Activated naive CD8-positive, alpha-beta T cell treated with anti-CD3 and anti-CD28 coated beads, Interleukin-2, amount 50 U/mL, for 24 hours (primary cell): ENCODE data around the gene MAP10.

ENCODE experiments used
- ATAC-seq: fragments of 150-1000 bp; cut with Tn5 transposase; one replicate; pipeline ENCODE4 v1.10.0; 2021
- DNase-seq: peaks from one replicate; pipeline ENCODE4 v3.0.0; 2021
- H3K27ac Mint-ChIP-seq: one replicate; pipeline ENCODE4 v1.8.0; 2021; ENCODE audit warnings: mild to moderate bottlenecking, mixed read lengths
- H3K27me3 Mint-ChIP-seq: one replicate; pipeline ENCODE4 v1.8.0; 2021; ENCODE audit warnings: mixed read lengths
- H3K36me3 Mint-ChIP-seq: one replicate; pipeline ENCODE4 v1.8.0; 2021; ENCODE audit warnings: low read depth, mixed read lengths
- H3K4me1 Mint-ChIP-seq: one replicate; pipeline ENCODE4 v1.8.0; 2021; ENCODE audit warnings: mixed read lengths
- H3K4me3 Mint-ChIP-seq: one replicate; pipeline ENCODE4 v1.8.0; 2021; ENCODE audit warnings: mild to moderate bottlenecking, moderate library complexity, mixed read lengths
- H3K9me3 Mint-ChIP-seq: one replicate; pipeline ENCODE4 v1.8.0; 2021; ENCODE audit warnings: mixed read lengths

The MAP10 gene

GRCh38 chr1:232818040-232818439 lies 12.8 kb downstream of the MAP10 start:
- DNase-seq (no peak), ATAC-seq (no peak)
- peaks cover 7% of the 10 kb centered on the region for H3K9me3 Mint-ChIP-seq
- H3K4me3 Mint-ChIP-seq: no peak overlapping the region
- H3K36me3 Mint-ChIP-seq: no peaks in the 10 kb centered on the region
- H3K27ac Mint-ChIP-seq: no peak overlapping the region
- H3K4me1 Mint-ChIP-seq: no peaks in the 10 kb centered on the region
- H3K27me3 Mint-ChIP-seq: no peaks in the 10 kb centered on the region

- no peaks in the 10 kb centered on the region for H3K27me3 Mint-ChIP-seq
- H3K36me3 Mint-ChIP-seq: no peaks in the 10 kb centered on the region
- no peak overlapping the region for H3K27ac Mint-ChIP-seq
- H3K4me3 Mint-ChIP-seq: no peak overlapping the region
- no peaks in the 10 kb centered on the region for H3K4me1 Mint-ChIP-seq
- DNase-seq (no peak), ATAC-seq (no peak)
- H3K9me3 Mint-ChIP-seq: no peaks in the 10 kb centered on the region
Measured at GRCh38 chr1:232820431-232820830, 15.2 kb downstream of the MAP10 start.

GRCh38 chr1:232822530-232822929 lies 17.3 kb downstream of the MAP10 start:
- no peak overlapping the region for H3K27ac Mint-ChIP-seq
- no peaks in the 10 kb centered on the region for H3K27me3 Mint-ChIP-seq
- DNase-seq (no peak), ATAC-seq (no peak)
- no peaks in the 10 kb centered on the region for H3K4me1 Mint-ChIP-seq
- no peaks in the 10 kb centered on the region for H3K36me3 Mint-ChIP-seq
- no peak overlapping the region for H3K4me3 Mint-ChIP-seq
- no peaks in the 10 kb centered on the region for H3K9me3 Mint-ChIP-seq

- ATAC-seq (no peak), DNase-seq (no peak)
- Mint-ChIP-seq H3K4me1 (no peaks in the 10 kb centered on the region), H3K27ac (no peak overlapping the region), H3K4me3 (no peak overlapping the region), H3K36me3 (no peaks in the 10 kb centered on the region), H3K9me3 (no peaks in the 10 kb centered on the region), H3K27me3 (no peaks in the 10 kb centered on the region)
Measured at GRCh38 chr1:232826318-232826717, 21.1 kb downstream of the MAP10 start.

GRCh38 chr1:232830661-232831060 lies 25.4 kb downstream of the MAP10 start:
- H3K4me3 Mint-ChIP-seq: no peak overlapping the region
- no peaks in the 10 kb centered on the region for H3K36me3 Mint-ChIP-seq
- DNase-seq: no peak
- no peak for ATAC-seq
- no peaks in the 10 kb centered on the region for H3K27me3 Mint-ChIP-seq
- no peaks in the 10 kb centered on the region for H3K9me3 Mint-ChIP-seq
- no peaks in the 10 kb centered on the region for H3K4me1 Mint-ChIP-seq
- no peak overlapping the region for H3K27ac Mint-ChIP-seq

- H3K4me3 Mint-ChIP-seq: no peak overlapping the region
- DNase-seq: no peak
- no peak overlapping the region for H3K27ac Mint-ChIP-seq
- H3K36me3 Mint-ChIP-seq: no peaks in the 10 kb centered on the region
- H3K4me1 Mint-ChIP-seq: no peaks in the 10 kb centered on the region
- ATAC-seq: no peak
- H3K9me3 Mint-ChIP-seq: no peaks in the 10 kb centered on the region
- no peaks in the 10 kb centered on the region for H3K27me3 Mint-ChIP-seq
Measured at GRCh38 chr1:232831895-232832294, 26.7 kb downstream of the MAP10 start.

GRCh38 chr1:232834066-232834465 lies 28.9 kb downstream of the MAP10 start:
- no peaks in the 10 kb centered on the region for H3K9me3 Mint-ChIP-seq
- no peak overlapping the region for H3K27ac Mint-ChIP-seq
- H3K36me3 Mint-ChIP-seq: no peaks in the 10 kb centered on the region
- H3K4me3 Mint-ChIP-seq: no peak overlapping the region
- H3K4me1 Mint-ChIP-seq: no peaks in the 10 kb centered on the region
- no peak for DNase-seq
- ATAC-seq: no peak
- no peaks in the 10 kb centered on the region for H3K27me3 Mint-ChIP-seq

GRCh38 chr1:232835166-232835565 lies 29.9 kb downstream of the MAP10 start:
- H3K4me3 Mint-ChIP-seq: no peak overlapping the region
- H3K27me3 Mint-ChIP-seq: no peaks in the 10 kb centered on the region
- H3K36me3 Mint-ChIP-seq: no peaks in the 10 kb centered on the region
- H3K9me3 Mint-ChIP-seq: no peaks in the 10 kb centered on the region
- no peak overlapping the region for H3K27ac Mint-ChIP-seq
- no peaks in the 10 kb centered on the region for H3K4me1 Mint-ChIP-seq
- DNase-seq (no peak), ATAC-seq (no peak)

GRCh38 chr1:232837087-232837486 lies 31.9 kb downstream of the MAP10 start:
- Mint-ChIP-seq H3K27me3 (no peaks in the 10 kb centered on the region), H3K4me3 (no peak overlapping the region), H3K36me3 (no peaks in the 10 kb centered on the region), H3K27ac (no peak overlapping the region), H3K4me1 (peaks cover 2% of the 10 kb centered on the region), H3K9me3 (peaks cover 14% of the 10 kb centered on the region)
- DNase-seq (no peak), ATAC-seq (no peak)

GRCh38 chr1:232841823-232842565 lies 36.8 kb downstream of the MAP10 start:
- Mint-ChIP-seq H3K4me1 (peaks cover 2% of the 10 kb centered on the region), H3K36me3 (no peaks in the 10 kb centered on the region), H3K27me3 (no peaks in the 10 kb centered on the region), H3K27ac (no peak overlapping the region), H3K9me3 (peaks cover 16% of the 10 kb centered on the region), H3K4me3 (no peak overlapping the region)
- ATAC-seq (no peak), DNase-seq (no peak)

- ATAC-seq (no peak), DNase-seq (no peak)
- H3K9me3 Mint-ChIP-seq: peaks cover 16% of the 10 kb centered on the region
- no peak overlapping the region for H3K4me3 Mint-ChIP-seq
- peaks cover 2% of the 10 kb centered on the region for H3K4me1 Mint-ChIP-seq
- no peaks in the 10 kb centered on the region for H3K27me3 Mint-ChIP-seq
- H3K36me3 Mint-ChIP-seq: no peaks in the 10 kb centered on the region
- H3K27ac Mint-ChIP-seq: no peak overlapping the region
Measured at GRCh38 chr1:232844791-232845190, 39.6 kb downstream of the MAP10 start.

- ATAC-seq: no peak
- H3K27me3 Mint-ChIP-seq: no peaks in the 10 kb centered on the region
- no peaks in the 10 kb centered on the region for H3K36me3 Mint-ChIP-seq
- H3K27ac Mint-ChIP-seq: no peak overlapping the region
- H3K4me1 Mint-ChIP-seq: peaks cover 2% of the 10 kb centered on the region
- H3K9me3 Mint-ChIP-seq: peaks cover 14% of the 10 kb centered on the region
- no peak for DNase-seq
- H3K4me3 Mint-ChIP-seq: no peak overlapping the region
Measured at GRCh38 chr1:232845406-232845955, 40.3 kb downstream of the MAP10 start.

GRCh38 chr1:232851532-232851931 lies 46.3 kb downstream of the MAP10 start:
- H3K4me3 Mint-ChIP-seq: no peak overlapping the region
- ATAC-seq: no peak
- no peaks in the 10 kb centered on the region for H3K27me3 Mint-ChIP-seq
- H3K36me3 Mint-ChIP-seq: no peaks in the 10 kb centered on the region
- DNase-seq: no peak
- no peaks in the 10 kb centered on the region for H3K9me3 Mint-ChIP-seq
- H3K4me1 Mint-ChIP-seq: no peaks in the 10 kb centered on the region
- H3K27ac Mint-ChIP-seq: no peak overlapping the region

GRCh38 chr1:232853994-232854797 lies 49.0 kb downstream of the MAP10 start:
- no peaks in the 10 kb centered on the region for H3K4me1 Mint-ChIP-seq
- H3K36me3 Mint-ChIP-seq: no peaks in the 10 kb centered on the region
- ATAC-seq (no peak), DNase-seq (no peak)
- no peak overlapping the region for H3K4me3 Mint-ChIP-seq
- H3K9me3 Mint-ChIP-seq: no peaks in the 10 kb centered on the region
- no peak overlapping the region for H3K27ac Mint-ChIP-seq
- no peaks in the 10 kb centered on the region for H3K27me3 Mint-ChIP-seq

GRCh38 chr1:232854798-232855159 lies 49.6 kb downstream of the MAP10 start:
- DNase-seq: no peak
- no peaks in the 10 kb centered on the region for H3K4me1 Mint-ChIP-seq
- H3K4me3 Mint-ChIP-seq: no peak overlapping the region
- no peak for ATAC-seq
- no peaks in the 10 kb centered on the region for H3K9me3 Mint-ChIP-seq
- no peaks in the 10 kb centered on the region for H3K36me3 Mint-ChIP-seq
- no peaks in the 10 kb centered on the region for H3K27me3 Mint-ChIP-seq
- no peak overlapping the region for H3K27ac Mint-ChIP-seq
